Measurements from ENCODE around the gene PIP4K2A. TPM values are rescaled to one million over a fixed set of nuclear protein-coding genes. Genes with fewer than 3 reads are reported as not detected.

Gene PIP4K2A
- total and polyA plus RNA-seq, 4 donors, result 7.3 to 42.2 (median 27.6) TPM

DNA sequence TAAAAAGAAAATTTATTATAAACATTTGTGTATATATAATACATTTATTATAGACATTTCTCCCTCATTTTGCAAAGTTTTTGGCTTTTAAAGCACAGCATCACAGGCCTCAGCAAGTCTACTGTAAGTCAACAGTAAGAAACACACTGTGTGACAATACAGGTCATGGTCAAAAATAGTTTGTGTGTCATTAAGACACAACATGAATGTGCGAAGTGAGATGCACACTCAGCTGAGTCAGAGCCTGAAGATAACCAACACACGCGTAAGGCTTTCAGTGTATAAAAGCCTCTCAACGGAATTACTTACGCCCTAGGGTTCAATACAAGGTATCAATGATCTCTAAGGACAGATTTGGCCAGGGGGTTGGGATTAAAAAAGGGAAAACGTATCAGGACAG, 157.6 kb downstream of the PIP4K2A start:
- no peaks in the 10 kb centered on the region for H3K9me3 ChIP-seq (ENCODE audit: control insufficient read depth in 4 of 4, insufficient read depth in 3 of 4, low read length in 3 of 4)
- H3K4me1 ChIP-seq (ENCODE audit: control insufficient read depth in 5 of 5, insufficient read depth in 5 of 5, low read length in 5 of 5), result peaks cover 0 to 57% (median 2%) of the 10 kb centered on the region in 5 donors
- no peak for ATAC-seq (ENCODE audit: insufficient read depth, low FRiP score)
- H3K9ac ChIP-seq (ENCODE audit: insufficient read depth in 1 of 2, low read length in 2 of 2), result no peak overlapping the region
- H3K27ac ChIP-seq (ENCODE audit: low read depth in 1 of 2, low read length in 1 of 2), result no peak overlapping the region
- no peak overlapping the region for H3K4me3 ChIP-seq
- TF ChIP-seq, protein P1, sequence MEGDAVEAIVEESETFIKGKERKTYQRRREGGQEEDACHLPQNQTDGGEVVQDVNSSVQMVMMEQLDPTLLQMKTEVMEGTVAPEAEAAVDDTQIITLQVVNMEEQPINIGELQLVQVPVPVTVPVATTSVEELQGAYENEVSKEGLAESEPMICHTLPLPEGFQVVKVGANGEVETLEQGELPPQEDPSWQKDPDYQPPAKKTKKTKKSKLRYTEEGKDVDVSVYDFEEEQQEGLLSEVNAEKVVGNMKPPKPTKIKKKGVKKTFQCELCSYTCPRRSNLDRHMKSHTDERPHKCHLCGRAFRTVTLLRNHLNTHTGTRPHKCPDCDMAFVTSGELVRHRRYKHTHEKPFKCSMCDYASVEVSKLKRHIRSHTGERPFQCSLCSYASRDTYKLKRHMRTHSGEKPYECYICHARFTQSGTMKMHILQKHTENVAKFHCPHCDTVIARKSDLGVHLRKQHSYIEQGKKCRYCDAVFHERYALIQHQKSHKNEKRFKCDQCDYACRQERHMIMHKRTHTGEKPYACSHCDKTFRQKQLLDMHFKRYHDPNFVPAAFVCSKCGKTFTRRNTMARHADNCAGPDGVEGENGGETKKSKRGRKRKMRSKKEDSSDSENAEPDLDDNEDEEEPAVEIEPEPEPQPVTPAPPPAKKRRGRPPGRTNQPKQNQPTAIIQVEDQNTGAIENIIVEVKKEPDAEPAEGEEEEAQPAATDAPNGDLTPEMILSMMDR (IDR thresholded peaks at IDR 0.05; ENCODE audit: control extremely low read depth, extremely low read depth), result no peak
- no peaks in the 10 kb centered on the region for H3K36me3 ChIP-seq (ENCODE audit: control insufficient read depth in 4 of 4, insufficient read depth in 4 of 4, low read length in 4 of 4)
- DNase-seq, result no peak
- 97% methylated on average over 6 of the region's 6 CpGs for WGBS, 2 donors
- no peaks in the 10 kb centered on the region for H3K27me3 ChIP-seq (ENCODE audit: control insufficient read depth in 3 of 3, insufficient read depth in 3 of 3, low read length in 2 of 3)

DNA sequence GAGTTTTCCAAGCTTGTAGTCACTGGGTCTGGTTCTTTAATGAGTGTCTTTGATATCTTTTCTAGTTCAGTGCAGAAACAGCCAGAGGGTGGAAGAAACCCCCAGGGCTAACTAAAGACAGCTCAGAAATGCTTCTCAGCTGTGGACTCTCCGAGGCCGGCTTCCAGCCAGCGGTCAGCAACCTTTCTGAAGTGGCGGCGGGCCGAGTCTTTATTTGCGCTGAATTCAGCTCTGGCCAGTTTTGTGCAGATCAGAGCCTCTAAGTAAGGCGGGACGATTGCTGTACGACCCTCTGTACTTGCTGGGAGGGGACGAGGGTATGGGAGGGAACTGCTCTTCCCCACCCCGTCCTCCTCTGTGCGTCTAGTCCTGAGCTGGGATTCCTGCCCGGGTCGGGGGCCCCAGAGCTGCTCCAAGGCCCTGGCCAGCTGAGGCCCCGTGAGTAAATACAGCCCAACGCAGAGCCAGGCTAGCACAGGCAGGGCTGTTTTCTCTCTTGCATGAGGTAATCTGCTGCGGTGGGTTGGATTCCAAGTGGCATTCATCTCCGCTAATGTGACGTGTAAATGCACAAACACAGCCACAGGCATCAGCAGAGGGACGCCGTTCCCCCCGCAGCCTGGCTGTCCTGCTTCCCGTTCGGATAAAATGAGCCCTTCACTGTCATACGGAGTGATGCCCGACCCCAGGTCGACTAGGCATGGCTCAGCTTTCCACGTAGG, 159.8 kb downstream of the PIP4K2A start:
- peak overlapping the region in 1 of 2 donors; percentile 84 for H3K9ac ChIP-seq (ENCODE audit: insufficient read depth in 1 of 2, low read length in 2 of 2)
- H3K36me3 ChIP-seq (ENCODE audit: control insufficient read depth in 4 of 4, insufficient read depth in 4 of 4, low read length in 4 of 4), result peaks cover 4 to 5% (median 5%) of the 10 kb centered on the region in 4 donors
- DNase-seq (peak; percentile 96 to 98 (median 98)), ATAC-seq (ENCODE audit: insufficient read depth, low FRiP score) (peak; percentile 34)
- 56 to 75% methylated on average over 29 of the region's 29 CpGs for WGBS, 2 donors
- H3K27ac ChIP-seq (ENCODE audit: low read depth in 1 of 2, low read length in 1 of 2), result no peak overlapping the region
- no peaks in the 10 kb centered on the region for H3K9me3 ChIP-seq (ENCODE audit: control insufficient read depth in 4 of 4, insufficient read depth in 3 of 4, low read length in 3 of 4)
- no peak overlapping the region for H3K4me3 ChIP-seq
- TF ChIP-seq, protein P1 (IDR thresholded peaks at IDR 0.05; ENCODE audit: control extremely low read depth, extremely low read depth), result no peak
- H3K27me3 ChIP-seq (ENCODE audit: control insufficient read depth in 3 of 3, insufficient read depth in 3 of 3, low read length in 2 of 3), result no peaks in the 10 kb centered on the region
- peaks cover 0 to 57% (median 2%) of the 10 kb centered on the region in 5 donors for H3K4me1 ChIP-seq (ENCODE audit: control insufficient read depth in 5 of 5, insufficient read depth in 5 of 5, low read length in 5 of 5)

- no peak for ATAC-seq (ENCODE audit: insufficient read depth, low FRiP score)
These were observed 160.9 kb downstream of the PIP4K2A start for GRCh38 chr10:22553452-22553995.

More at GRCh38 chr10:22553452-22553995, 160.9 kb downstream of the PIP4K2A start:
- WGBS, 2 donors, result 96% methylated on average over 7 of the region's 7 CpGs
- TF ChIP-seq, protein P1 (IDR thresholded peaks at IDR 0.05; ENCODE audit: control extremely low read depth, extremely low read depth), result no peak
- H3K27ac ChIP-seq (ENCODE audit: low read depth in 1 of 2, low read length in 1 of 2), result no peak overlapping the region
- H3K36me3 ChIP-seq (ENCODE audit: control insufficient read depth in 4 of 4, insufficient read depth in 4 of 4, low read length in 4 of 4), result peaks cover 4 to 7% (median 5%) of the 10 kb centered on the region in 4 donors
- H3K4me1 ChIP-seq (ENCODE audit: control insufficient read depth in 5 of 5, insufficient read depth in 5 of 5, low read length in 5 of 5), result peaks cover 0 to 53% (median 2%) of the 10 kb centered on the region in 5 donors
- H3K27me3 ChIP-seq (ENCODE audit: control insufficient read depth in 3 of 3, insufficient read depth in 3 of 3, low read length in 2 of 3), result no peaks in the 10 kb centered on the region
- no peaks in the 10 kb centered on the region for H3K9me3 ChIP-seq (ENCODE audit: control insufficient read depth in 4 of 4, insufficient read depth in 3 of 4, low read length in 3 of 4)
- no peak for DNase-seq
- H3K9ac ChIP-seq (ENCODE audit: insufficient read depth in 1 of 2, low read length in 2 of 2), result no peak overlapping the region
- no peak overlapping the region for H3K4me3 ChIP-seq

All from lung (tissue), 12 donors.